HepG2 (cell line): ENCODE measurements around the gene AKAP14.

ENCODE experiments used
- AGO2 ChIP-seq: fragments of 200-400 bp; formaldehyde crosslinking; optimal IDR thresholded peaks from 2 replicates; pipeline ENCODE3; 2017; ENCODE audit warnings: mild to moderate bottlenecking, low read depth, low read length, moderate library complexity
- DNMT1 ChIP-seq: sonication (generic); formaldehyde crosslinking; IDR thresholded peaks from 2 replicates; pipeline ENCODE4 v1.5.1; 2020; ENCODE audit warnings: mild to moderate bottlenecking, missing genetic modification reagents

DNA sequence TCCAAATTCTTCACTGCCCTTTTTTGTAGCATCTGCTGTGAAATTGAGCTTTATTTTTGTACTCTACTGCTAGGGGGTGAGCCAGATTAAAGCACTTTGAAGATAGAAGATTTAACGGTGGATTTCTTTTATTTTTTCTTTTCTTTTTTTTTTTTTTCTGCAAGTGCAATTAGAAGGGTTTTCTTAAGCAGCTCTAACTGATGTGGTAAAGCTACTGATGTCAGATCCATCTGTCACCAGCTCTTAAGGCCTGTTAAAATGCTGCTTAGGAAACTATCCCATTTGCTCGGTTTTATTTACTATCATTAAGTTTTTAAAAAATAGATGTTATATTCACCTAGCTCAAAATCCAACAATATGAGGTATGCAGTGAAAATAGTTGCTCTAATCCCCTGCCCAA, 17.0 kb upstream of the AKAP14 start:
- TF ChIP-seq AGO2 = no peak
- no peak for TF ChIP-seq DNMT1 (CRISPR knock-in tag)
